Panc1 (cell line): Measurements from ENCODE around the gene PSMB5.

ENCODE experiments used
- POLR2AphosphoS5 ChIP-seq: IDR thresholded peaks from 2 replicates; pipeline ENCODE4 v1.6.1; 2012; ENCODE audit warnings: mild to moderate bottlenecking, low read depth, low read length, moderate library complexity
- TF ChIP-seq, protein P1 (sequence below): fragments of 450-650 bp; IDR thresholded peaks from 2 replicates; pipeline ENCODE4 v1.5.1; 2017; ENCODE audit warnings: mild to moderate bottlenecking
- TF ChIP-seq, protein P2 (sequence below), 2 experiments: IDR thresholded peaks; 2 replicates each; pipeline ENCODE4 v1.6.1; 2011 to 2012; ENCODE audit warnings: low read depth in 2 of 2, control low read depth in 1 of 2, low read length in 1 of 2, mild to moderate bottlenecking in 1 of 2, moderate library complexity in 1 of 2; ENCODE audit not compliant: insufficient read depth in 1 of 2

DNA sequence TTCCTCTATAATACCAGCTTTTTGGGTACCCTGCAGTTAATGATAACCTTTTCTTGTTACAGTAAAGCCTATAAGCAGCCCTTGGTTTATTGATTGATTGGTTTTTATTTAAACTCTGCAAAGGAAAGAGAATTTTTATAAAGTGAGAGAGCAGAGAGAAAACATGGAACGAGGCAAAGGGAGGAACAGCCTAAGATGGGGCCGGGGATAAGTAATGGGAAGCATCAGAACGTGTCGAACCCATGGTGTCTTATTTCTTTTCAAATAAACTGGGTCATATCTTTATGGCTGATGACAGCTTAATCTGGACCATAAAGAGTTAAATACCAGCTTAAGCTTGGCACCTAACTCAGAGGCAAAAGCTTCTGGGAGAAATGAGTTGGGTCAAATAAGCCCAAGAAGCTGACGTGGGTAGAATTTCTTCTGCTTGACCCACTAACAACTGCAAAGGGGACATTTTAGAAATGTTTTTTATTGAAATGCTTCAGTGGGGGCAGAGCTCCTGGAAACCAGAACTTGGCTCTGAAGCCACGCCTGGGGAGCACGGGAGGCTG, 12.7 kb downstream of the PSMB5 start:
- no peak for TF ChIP-seq POLR2AphosphoS5
- TF ChIP-seq, protein P1, sequence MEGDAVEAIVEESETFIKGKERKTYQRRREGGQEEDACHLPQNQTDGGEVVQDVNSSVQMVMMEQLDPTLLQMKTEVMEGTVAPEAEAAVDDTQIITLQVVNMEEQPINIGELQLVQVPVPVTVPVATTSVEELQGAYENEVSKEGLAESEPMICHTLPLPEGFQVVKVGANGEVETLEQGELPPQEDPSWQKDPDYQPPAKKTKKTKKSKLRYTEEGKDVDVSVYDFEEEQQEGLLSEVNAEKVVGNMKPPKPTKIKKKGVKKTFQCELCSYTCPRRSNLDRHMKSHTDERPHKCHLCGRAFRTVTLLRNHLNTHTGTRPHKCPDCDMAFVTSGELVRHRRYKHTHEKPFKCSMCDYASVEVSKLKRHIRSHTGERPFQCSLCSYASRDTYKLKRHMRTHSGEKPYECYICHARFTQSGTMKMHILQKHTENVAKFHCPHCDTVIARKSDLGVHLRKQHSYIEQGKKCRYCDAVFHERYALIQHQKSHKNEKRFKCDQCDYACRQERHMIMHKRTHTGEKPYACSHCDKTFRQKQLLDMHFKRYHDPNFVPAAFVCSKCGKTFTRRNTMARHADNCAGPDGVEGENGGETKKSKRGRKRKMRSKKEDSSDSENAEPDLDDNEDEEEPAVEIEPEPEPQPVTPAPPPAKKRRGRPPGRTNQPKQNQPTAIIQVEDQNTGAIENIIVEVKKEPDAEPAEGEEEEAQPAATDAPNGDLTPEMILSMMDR, result no peak
- TF ChIP-seq, protein P2, sequence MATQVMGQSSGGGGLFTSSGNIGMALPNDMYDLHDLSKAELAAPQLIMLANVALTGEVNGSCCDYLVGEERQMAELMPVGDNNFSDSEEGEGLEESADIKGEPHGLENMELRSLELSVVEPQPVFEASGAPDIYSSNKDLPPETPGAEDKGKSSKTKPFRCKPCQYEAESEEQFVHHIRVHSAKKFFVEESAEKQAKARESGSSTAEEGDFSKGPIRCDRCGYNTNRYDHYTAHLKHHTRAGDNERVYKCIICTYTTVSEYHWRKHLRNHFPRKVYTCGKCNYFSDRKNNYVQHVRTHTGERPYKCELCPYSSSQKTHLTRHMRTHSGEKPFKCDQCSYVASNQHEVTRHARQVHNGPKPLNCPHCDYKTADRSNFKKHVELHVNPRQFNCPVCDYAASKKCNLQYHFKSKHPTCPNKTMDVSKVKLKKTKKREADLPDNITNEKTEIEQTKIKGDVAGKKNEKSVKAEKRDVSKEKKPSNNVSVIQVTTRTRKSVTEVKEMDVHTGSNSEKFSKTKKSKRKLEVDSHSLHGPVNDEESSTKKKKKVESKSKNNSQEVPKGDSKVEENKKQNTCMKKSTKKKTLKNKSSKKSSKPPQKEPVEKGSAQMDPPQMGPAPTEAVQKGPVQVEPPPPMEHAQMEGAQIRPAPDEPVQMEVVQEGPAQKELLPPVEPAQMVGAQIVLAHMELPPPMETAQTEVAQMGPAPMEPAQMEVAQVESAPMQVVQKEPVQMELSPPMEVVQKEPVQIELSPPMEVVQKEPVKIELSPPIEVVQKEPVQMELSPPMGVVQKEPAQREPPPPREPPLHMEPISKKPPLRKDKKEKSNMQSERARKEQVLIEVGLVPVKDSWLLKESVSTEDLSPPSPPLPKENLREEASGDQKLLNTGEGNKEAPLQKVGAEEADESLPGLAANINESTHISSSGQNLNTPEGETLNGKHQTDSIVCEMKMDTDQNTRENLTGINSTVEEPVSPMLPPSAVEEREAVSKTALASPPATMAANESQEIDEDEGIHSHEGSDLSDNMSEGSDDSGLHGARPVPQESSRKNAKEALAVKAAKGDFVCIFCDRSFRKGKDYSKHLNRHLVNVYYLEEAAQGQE (IDR thresholded peaks at IDR 0.05; ENCODE audit: insufficient read depth in 1 of 2, low read depth in 2 of 2, low read length in 1 of 2), result no peak
